OCI-LY1 (cell line): ENCODE measurements around the gene FAM83C.

Experiments used
- H2AFZ ChIP-seq: fragments of 200-600 bp; sonication (generic), shearing (Covaris generic); 2 replicates; pipeline ENCODE4 v1.6.0; 2014; ENCODE audit warnings: antibody characterized with exemption, mild to moderate bottlenecking, low read length
- H3F3A ChIP-seq: fragments of 200-600 bp; sonication (generic), shearing (Covaris generic); 2 replicates; pipeline ENCODE4 v1.6.0; 2014; ENCODE audit warnings: mild to moderate bottlenecking, antibody characterized with exemption, low read length, moderate library complexity; ENCODE audit not compliant: insufficient read depth
- H3K27ac ChIP-seq: fragments of 200-600 bp; sonication (generic); 2 replicates; pipeline ENCODE4 v1.5.1; 2014; ENCODE audit warnings: low read length, mixed run types, mild to moderate bottlenecking, low read depth; ENCODE audit not compliant: poor library complexity, severe bottlenecking
- H3K27me3 ChIP-seq: fragments of 200-600 bp; sonication (generic); 2 replicates; pipeline ENCODE4 v1.6.0; 2014; ENCODE audit warnings: antibody characterized with exemption, mild to moderate bottlenecking, low read length, moderate library complexity; ENCODE audit not compliant: insufficient read depth
- H3K36me3 ChIP-seq: fragments of 200-600 bp; sonication (generic); 2 replicates; pipeline ENCODE4 v1.6.1; 2014; ENCODE audit warnings: mild to moderate bottlenecking, antibody characterized with exemption, low read length, moderate library complexity, mixed read lengths; ENCODE audit not compliant: insufficient read depth
- H3K4me1 ChIP-seq: fragments of 200-600 bp; sonication (generic); 2 replicates; pipeline ENCODE4 v1.5.1; 2014; ENCODE audit warnings: mild to moderate bottlenecking, low read length, moderate library complexity; ENCODE audit not compliant: insufficient read depth, severe bottlenecking
- H3K4me2 ChIP-seq: fragments of 200-600 bp; sonication (generic), shearing (Covaris generic); 2 replicates; pipeline ENCODE4 v1.6.1; 2014; ENCODE audit warnings: low read length
- H3K4me3 ChIP-seq: fragments of 200-600 bp; sonication (generic); 2 replicates; pipeline ENCODE4 v1.5.1; 2014; ENCODE audit warnings: low read length, low read depth, mild to moderate bottlenecking, mixed read lengths; ENCODE audit not compliant: poor library complexity, severe bottlenecking
- H3K79me2 ChIP-seq: fragments of 200-600 bp; shearing (Covaris generic); 2 replicates; pipeline ENCODE4 v1.6.1; 2016; ENCODE audit warnings: mixed run types, low read length, mixed read lengths; ENCODE audit not compliant: insufficient read depth
- H3K9ac ChIP-seq: fragments of 200-600 bp; sonication (generic), shearing (Covaris generic); 2 replicates; pipeline ENCODE4 v1.6.1; 2014; ENCODE audit warnings: mild to moderate bottlenecking, low read length, mixed read lengths
- H3K9me2 ChIP-seq: fragments of 200-600 bp; sonication (generic), shearing (Covaris generic); 2 replicates; pipeline ENCODE4 v1.6.1; 2014; ENCODE audit warnings: low read depth, mild to moderate bottlenecking, low read length, mixed read lengths
- H3K9me3 ChIP-seq: fragments of 200-600 bp; shearing (Covaris generic); 2 replicates; pipeline ENCODE4 v1.6.1; 2014; ENCODE audit warnings: low read length, mixed read lengths
- H4K20me1 ChIP-seq: fragments of 200-600 bp; sonication (generic), shearing (Covaris generic); 2 replicates; pipeline ENCODE4 v1.6.0; 2016; ENCODE audit warnings: mild to moderate bottlenecking, low read length; ENCODE audit not compliant: insufficient read depth
- EZH2 ChIP-seq: fragments of 200-600 bp; sonication (generic), shearing (Covaris generic); IDR thresholded peaks from 2 replicates; pipeline ENCODE4 v1.8.0; 2017; ENCODE audit warnings: borderline replicate concordance, mixed run types, mild to moderate bottlenecking, antibody characterized with exemption, low read length, moderate library complexity, mixed read lengths
- TF ChIP-seq, protein P1 (sequence below): fragments of 200-600 bp; sonication (generic), shearing (Covaris generic); IDR thresholded peaks from 2 replicates; pipeline ENCODE4 v1.5.1; 2017; ENCODE audit warnings: mild to moderate bottlenecking, antibody characterized with exemption, low read length, moderate library complexity, mixed read lengths

Gene FAM83C

DNA sequence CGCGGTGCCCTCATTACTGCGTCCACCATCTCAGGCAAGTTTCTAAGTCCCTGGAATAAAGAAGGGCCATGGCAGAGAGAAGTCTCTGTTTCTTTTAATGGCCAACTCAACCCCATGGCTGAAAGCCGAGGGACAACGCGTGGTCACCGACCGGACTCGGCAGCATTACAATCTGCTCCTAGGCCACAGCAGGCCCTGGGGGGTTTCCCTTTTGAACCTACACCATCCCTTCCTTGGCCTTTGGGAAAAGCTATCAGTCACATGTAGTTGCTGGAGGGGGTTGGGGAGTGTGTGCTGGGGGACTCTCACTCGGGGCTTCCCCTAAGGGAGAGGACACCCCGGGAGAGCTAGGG, 11.1 kb upstream of the FAM83C start:
- Histone ChIP-seq H3K4me3 (no peak overlapping the region), H3K9ac (no peak overlapping the region), H3K27ac (no peak overlapping the region), H4K20me1 (no peaks in the 10 kb centered on the region), H3K79me2 (no peaks in the 10 kb centered on the region), H3K4me2 (no peak overlapping the region), H3K4me1 (peaks cover 5% of the 10 kb centered on the region), H2AFZ (no peak overlapping the region), H3K9me2 (no peaks in the 10 kb centered on the region), H3K36me3 (peaks cover 9% of the 10 kb centered on the region; the same call in 1 of the 2 replicates), H3K9me3 (no peaks in the 10 kb centered on the region), H3F3A (no peaks in the 10 kb centered on the region), H3K27me3 (no peaks in the 10 kb centered on the region)
- no peak for TF ChIP-seq EZH2
- TF ChIP-seq, protein P1, sequence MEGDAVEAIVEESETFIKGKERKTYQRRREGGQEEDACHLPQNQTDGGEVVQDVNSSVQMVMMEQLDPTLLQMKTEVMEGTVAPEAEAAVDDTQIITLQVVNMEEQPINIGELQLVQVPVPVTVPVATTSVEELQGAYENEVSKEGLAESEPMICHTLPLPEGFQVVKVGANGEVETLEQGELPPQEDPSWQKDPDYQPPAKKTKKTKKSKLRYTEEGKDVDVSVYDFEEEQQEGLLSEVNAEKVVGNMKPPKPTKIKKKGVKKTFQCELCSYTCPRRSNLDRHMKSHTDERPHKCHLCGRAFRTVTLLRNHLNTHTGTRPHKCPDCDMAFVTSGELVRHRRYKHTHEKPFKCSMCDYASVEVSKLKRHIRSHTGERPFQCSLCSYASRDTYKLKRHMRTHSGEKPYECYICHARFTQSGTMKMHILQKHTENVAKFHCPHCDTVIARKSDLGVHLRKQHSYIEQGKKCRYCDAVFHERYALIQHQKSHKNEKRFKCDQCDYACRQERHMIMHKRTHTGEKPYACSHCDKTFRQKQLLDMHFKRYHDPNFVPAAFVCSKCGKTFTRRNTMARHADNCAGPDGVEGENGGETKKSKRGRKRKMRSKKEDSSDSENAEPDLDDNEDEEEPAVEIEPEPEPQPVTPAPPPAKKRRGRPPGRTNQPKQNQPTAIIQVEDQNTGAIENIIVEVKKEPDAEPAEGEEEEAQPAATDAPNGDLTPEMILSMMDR: no peak

DNA sequence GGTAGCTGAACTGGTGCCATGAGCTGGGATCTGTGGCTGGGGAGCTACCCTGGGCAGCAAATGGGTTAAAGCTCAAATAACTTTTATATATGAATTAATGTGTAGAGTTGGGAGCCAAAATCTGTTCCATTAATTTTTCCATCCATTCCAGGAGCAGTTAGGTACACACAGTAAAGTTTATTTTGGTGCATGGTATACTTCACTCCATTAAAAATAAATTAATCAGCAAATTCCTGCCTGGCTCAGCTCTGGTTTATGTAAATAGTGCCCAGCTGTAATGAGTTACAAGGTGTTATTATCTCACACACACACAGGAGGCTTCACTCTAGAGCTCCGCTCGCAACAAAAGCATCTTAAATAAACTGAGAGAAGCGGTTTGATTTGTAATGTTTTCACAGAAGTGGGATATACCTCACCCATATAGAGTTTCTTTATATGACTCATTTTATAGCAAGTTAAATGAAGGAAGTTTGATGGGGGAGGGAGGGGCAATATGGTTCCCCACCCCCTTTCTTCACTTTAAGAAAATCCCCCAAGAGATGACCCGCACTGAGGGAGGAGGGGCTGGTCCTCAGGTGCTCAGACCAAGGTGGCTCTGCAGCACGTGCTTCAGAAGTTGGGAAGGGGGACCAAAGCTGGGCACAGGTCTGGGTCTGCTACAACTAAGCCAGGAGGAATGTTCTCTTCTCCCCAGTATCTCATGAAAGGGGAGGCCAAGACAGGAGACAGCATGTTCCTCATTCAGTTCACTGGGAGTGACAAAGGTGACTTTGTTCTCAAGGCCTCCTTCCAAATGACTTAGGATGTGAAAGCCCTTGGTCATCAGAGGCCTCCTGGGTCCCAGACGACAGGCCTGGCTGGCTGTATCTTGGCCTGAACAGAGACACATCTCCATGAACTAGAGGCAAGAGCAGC, 10.5 kb upstream of the FAM83C start:
- TF ChIP-seq, protein P1: no peak
- no peak for TF ChIP-seq EZH2
- Histone ChIP-seq H3K4me2 (no peak overlapping the region), H4K20me1 (no peaks in the 10 kb centered on the region), H3K9me3 (no peaks in the 10 kb centered on the region), H3K4me1 (peaks cover 5% of the 10 kb centered on the region), H3K9ac (no peak overlapping the region), H3F3A (no peaks in the 10 kb centered on the region), H3K27ac (no peak overlapping the region), H3K36me3 (peaks cover 9% of the 10 kb centered on the region; the same call in 1 of the 2 replicates), H3K9me2 (no peaks in the 10 kb centered on the region), H3K27me3 (no peaks in the 10 kb centered on the region), H3K79me2 (no peaks in the 10 kb centered on the region), H2AFZ (no peak overlapping the region), H3K4me3 (no peak overlapping the region)

DNA sequence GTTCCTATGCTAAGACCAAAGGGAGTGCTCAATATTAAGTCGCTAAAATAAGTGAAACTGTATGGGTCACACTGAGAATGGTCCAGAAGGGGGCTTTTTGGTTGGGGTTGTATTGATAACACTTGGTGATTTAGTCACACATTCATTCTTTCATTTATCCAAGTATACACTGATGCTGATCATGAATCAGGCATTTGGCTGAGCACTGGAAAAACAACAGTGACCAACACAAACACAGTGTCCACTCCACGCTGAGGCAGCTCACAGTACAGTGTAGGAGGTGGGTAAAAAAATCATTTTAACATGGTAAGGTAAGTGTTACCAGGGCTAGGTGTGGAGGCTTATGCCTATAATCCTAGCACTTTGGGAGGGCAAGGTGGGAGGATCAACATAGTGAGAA, 9.2 kb upstream of the FAM83C start:
- Histone ChIP-seq H4K20me1 (no peaks in the 10 kb centered on the region), H3K9ac (no peak overlapping the region), H3K9me3 (no peaks in the 10 kb centered on the region), H3K9me2 (no peaks in the 10 kb centered on the region), H3K4me2 (no peak overlapping the region), H3K27ac (no peak overlapping the region), H3K79me2 (no peaks in the 10 kb centered on the region), H3F3A (no peaks in the 10 kb centered on the region), H3K36me3 (peaks cover 9% of the 10 kb centered on the region; the same call in 1 of the 2 replicates), H2AFZ (no peak overlapping the region), H3K4me3 (no peak overlapping the region), H3K27me3 (no peaks in the 10 kb centered on the region; the same call in 1 of the 2 replicates), H3K4me1 (peaks cover 5% of the 10 kb centered on the region)
- no peak for TF ChIP-seq EZH2
- TF ChIP-seq, protein P1: no peak
